MM.1S (cell line): ENCODE results near the gene USP12.

ENCODE experiments used
- DNase-seq: peaks from one replicate; pipeline ENCODE4 v3.0.0-alpha.2; 2015
- H2AFZ ChIP-seq: fragments of 300-600 bp; sonication (generic); 2 replicates; pipeline ENCODE4 v1.6.0; 2016; ENCODE audit warnings: antibody characterized with exemption, low read length
- H3F3A ChIP-seq: fragments of 300-600 bp; sonication (generic); 2 replicates; pipeline ENCODE4 v1.6.1; 2016; ENCODE audit warnings: mild to moderate bottlenecking, antibody characterized with exemption, low read length, moderate library complexity, mixed read lengths; ENCODE audit not compliant: insufficient read depth
- H3K27ac ChIP-seq: fragments of 300-600 bp; sonication (generic); 2 replicates; pipeline ENCODE4 v1.5.1; 2016; ENCODE audit warnings: mild to moderate bottlenecking, low read length
- H3K27me3 ChIP-seq: fragments of 300-600 bp; sonication (generic); replicated peaks from 2 replicates; pipeline ENCODE4 v1.6.0; 2016; ENCODE audit warnings: low read length; ENCODE audit not compliant: insufficient read depth
- H3K36me3 ChIP-seq: fragments of 300-600 bp; sonication (generic); replicated peaks from 2 replicates; pipeline ENCODE4 v1.6.1; 2016; ENCODE audit warnings: mild to moderate bottlenecking, low read length, mixed read lengths; ENCODE audit not compliant: insufficient read depth
- H3K4me1 ChIP-seq: fragments of 300-600 bp; sonication (generic); 2 replicates; pipeline ENCODE4 v1.6.1; 2016; ENCODE audit warnings: low read length, mixed read lengths
- H3K4me2 ChIP-seq: fragments of 300-600 bp; sonication (generic); 2 replicates; pipeline ENCODE4 v1.6.0; 2016; ENCODE audit warnings: low read depth, low read length
- H3K4me3 ChIP-seq: fragments of 300-600 bp; sonication (generic); 2 replicates; pipeline ENCODE4 v1.5.1; 2016; ENCODE audit warnings: low read length, mixed read lengths
- H3K79me2 ChIP-seq: fragments of 300-600 bp; sonication (generic); 2 replicates; pipeline ENCODE4 v1.6.1; 2016; ENCODE audit warnings: mixed run types, low read length, mixed read lengths
- H3K9ac ChIP-seq: fragments of 300-600 bp; sonication (generic); 2 replicates; pipeline ENCODE4 v1.6.1; 2016; ENCODE audit warnings: low read length, mixed read lengths
- H3K9me2 ChIP-seq: fragments of 300-600 bp; sonication (generic); replicated peaks from 2 replicates; pipeline ENCODE4 v1.6.1; 2016; ENCODE audit warnings: mild to moderate bottlenecking, low read length, mixed read lengths; ENCODE audit not compliant: insufficient read depth
- H3K9me3 ChIP-seq: fragments of 300-600 bp; sonication (generic); replicated peaks from 2 replicates; pipeline ENCODE4 v1.6.1; 2016; ENCODE audit warnings: mild to moderate bottlenecking, low read length, mixed read lengths; ENCODE audit not compliant: insufficient read depth
- H4K20me1 ChIP-seq: fragments of 300-600 bp; sonication (generic); 2 replicates; pipeline ENCODE4 v1.6.1; 2016; ENCODE audit warnings: mild to moderate bottlenecking, low read length, moderate library complexity, mixed read lengths; ENCODE audit not compliant: insufficient read depth
- EZH2 ChIP-seq: fragments of 300-600 bp; sonication (generic); optimal IDR thresholded peaks from 2 replicates; pipeline ENCODE3; 2017; ENCODE audit warnings: low read depth, mild to moderate bottlenecking, antibody characterized with exemption, low read length, mixed read lengths
- EZH2phosphoT487 ChIP-seq: fragments of 300-600 bp; sonication (generic); IDR thresholded peaks from 2 replicates; pipeline ENCODE4 v1.6.1; 2018; ENCODE audit warnings: antibody characterized with exemption, low read length
- TF ChIP-seq, protein P1 (sequence below): fragments of 300-600 bp; sonication (generic); IDR thresholded peaks from 2 replicates; pipeline ENCODE4 v1.5.1; 2016; ENCODE audit warnings: antibody characterized with exemption, low read length, mixed read lengths

Gene USP12

GRCh38 chr13:27037571-27037970, 134.0 kb downstream of the USP12 start:
- Histone ChIP-seq H3K4me1 (no peaks in the 10 kb centered on the region), H3K9ac (no peak overlapping the region), H3K4me3 (no peak overlapping the region), H3K36me3 (no peaks in the 10 kb centered on the region), H3F3A (no peaks in the 10 kb centered on the region), H4K20me1 (no peaks in the 10 kb centered on the region), H3K9me2 (no peaks in the 10 kb centered on the region), H3K9me3 (no peaks in the 10 kb centered on the region), H3K27ac (no peak overlapping the region), H3K27me3 (no peaks in the 10 kb centered on the region), H3K79me2 (no peaks in the 10 kb centered on the region), H3K4me2 (no peak overlapping the region), H2AFZ (no peak overlapping the region)
- TF ChIP-seq, protein P1, sequence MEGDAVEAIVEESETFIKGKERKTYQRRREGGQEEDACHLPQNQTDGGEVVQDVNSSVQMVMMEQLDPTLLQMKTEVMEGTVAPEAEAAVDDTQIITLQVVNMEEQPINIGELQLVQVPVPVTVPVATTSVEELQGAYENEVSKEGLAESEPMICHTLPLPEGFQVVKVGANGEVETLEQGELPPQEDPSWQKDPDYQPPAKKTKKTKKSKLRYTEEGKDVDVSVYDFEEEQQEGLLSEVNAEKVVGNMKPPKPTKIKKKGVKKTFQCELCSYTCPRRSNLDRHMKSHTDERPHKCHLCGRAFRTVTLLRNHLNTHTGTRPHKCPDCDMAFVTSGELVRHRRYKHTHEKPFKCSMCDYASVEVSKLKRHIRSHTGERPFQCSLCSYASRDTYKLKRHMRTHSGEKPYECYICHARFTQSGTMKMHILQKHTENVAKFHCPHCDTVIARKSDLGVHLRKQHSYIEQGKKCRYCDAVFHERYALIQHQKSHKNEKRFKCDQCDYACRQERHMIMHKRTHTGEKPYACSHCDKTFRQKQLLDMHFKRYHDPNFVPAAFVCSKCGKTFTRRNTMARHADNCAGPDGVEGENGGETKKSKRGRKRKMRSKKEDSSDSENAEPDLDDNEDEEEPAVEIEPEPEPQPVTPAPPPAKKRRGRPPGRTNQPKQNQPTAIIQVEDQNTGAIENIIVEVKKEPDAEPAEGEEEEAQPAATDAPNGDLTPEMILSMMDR, result no peak
- TF ChIP-seq EZH2phosphoT487 (no peak), EZH2 (no peak)
- DNase-seq, result no peak

DNA sequence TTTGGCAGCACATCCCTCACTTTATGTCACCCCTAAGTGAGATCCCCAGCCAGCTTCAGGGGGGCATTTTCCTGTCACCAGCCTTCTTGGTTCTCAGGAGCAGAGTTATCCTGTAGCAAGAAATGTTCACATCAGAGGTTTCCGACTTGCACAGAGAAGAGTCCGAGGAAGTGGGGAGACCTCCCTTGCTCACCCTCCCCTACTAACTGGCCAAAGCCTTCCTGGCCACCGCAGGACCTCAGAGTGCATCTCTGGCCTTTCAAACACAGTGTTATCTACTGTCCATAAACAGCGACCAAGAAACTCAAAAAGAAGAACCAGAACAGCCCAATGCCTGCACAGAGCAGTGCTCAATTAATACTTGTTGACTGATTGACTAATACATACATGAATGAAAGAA, 134.4 kb downstream of the USP12 start:
- Histone ChIP-seq H2AFZ (no peak overlapping the region), H3F3A (no peaks in the 10 kb centered on the region), H3K27ac (no peak overlapping the region), H3K4me2 (no peak overlapping the region), H3K4me1 (no peaks in the 10 kb centered on the region), H3K79me2 (no peaks in the 10 kb centered on the region), H4K20me1 (no peaks in the 10 kb centered on the region), H3K9me2 (no peaks in the 10 kb centered on the region), H3K36me3 (no peaks in the 10 kb centered on the region), H3K9me3 (no peaks in the 10 kb centered on the region), H3K4me3 (no peak overlapping the region), H3K27me3 (no peaks in the 10 kb centered on the region), H3K9ac (no peak overlapping the region)
- no peak for DNase-seq
- TF ChIP-seq EZH2 (no peak), EZH2phosphoT487 (no peak)
- TF ChIP-seq, protein P1, result no peak

- Histone ChIP-seq H3K4me2 (no peak overlapping the region), H3K27me3 (no peaks in the 10 kb centered on the region), H3K4me3 (no peak overlapping the region), H3K79me2 (no peaks in the 10 kb centered on the region), H3K4me1 (no peaks in the 10 kb centered on the region), H3K27ac (no peak overlapping the region), H3K9ac (no peak overlapping the region), H3K9me3 (no peaks in the 10 kb centered on the region), H2AFZ (no peak overlapping the region), H4K20me1 (no peaks in the 10 kb centered on the region), H3K9me2 (no peaks in the 10 kb centered on the region), H3F3A (no peaks in the 10 kb centered on the region), H3K36me3 (no peaks in the 10 kb centered on the region)
- no peak for DNase-seq
- TF ChIP-seq EZH2phosphoT487, result no peak
- TF ChIP-seq, protein P1, result no peak
- TF ChIP-seq EZH2, result no peak
These were observed 135.2 kb downstream of the USP12 start for GRCh38 chr13:27036236-27036981.
